Loucy (cell line): ENCODE measurements around the gene MICAL3.

ENCODE experiments used
- H2AFZ ChIP-seq: fragments of 200-600 bp; sonication (generic); 2 replicates; pipeline ENCODE4 v1.6.0; 2016; ENCODE audit warnings: antibody characterized with exemption, mild to moderate bottlenecking, low read length, moderate library complexity
- H3F3A ChIP-seq: fragments of 200-600 bp; 2 replicates; pipeline ENCODE4 v1.6.0; 2016; ENCODE audit warnings: antibody characterized with exemption, low read depth, mild to moderate bottlenecking
- H3K27me3 ChIP-seq: fragments of 200-600 bp; sonication (generic); 2 replicates; pipeline ENCODE4 v1.6.1; 2014; ENCODE audit warnings: low read length, mild to moderate bottlenecking; ENCODE audit not compliant: insufficient read depth, poor library complexity, severe bottlenecking
- H3K36me3 ChIP-seq: fragments of 200-600 bp; sonication (generic); 2 replicates; pipeline ENCODE4 v1.6.1; 2016; ENCODE audit warnings: low read length; ENCODE audit not compliant: insufficient read depth
- H3K4me1 ChIP-seq: fragments of 200-600 bp; sonication (generic); 2 replicates; pipeline ENCODE4 v1.5.1; 2014; ENCODE audit warnings: low read length, mild to moderate bottlenecking; ENCODE audit not compliant: insufficient read depth, poor library complexity, severe bottlenecking
- H3K4me2 ChIP-seq: fragments of 200-600 bp; sonication (generic); 2 replicates; pipeline ENCODE4 v1.6.0; 2014; ENCODE audit warnings: antibody characterized with exemption, low read length, low read depth, mild to moderate bottlenecking; ENCODE audit not compliant: poor library complexity, severe bottlenecking
- H3K4me3 ChIP-seq: fragments of 200-600 bp; sonication (generic); 2 replicates; pipeline ENCODE4 v1.5.1; 2014; ENCODE audit warnings: low read length, mild to moderate bottlenecking, mixed read lengths; ENCODE audit not compliant: poor library complexity, severe bottlenecking
- H3K79me2 ChIP-seq: fragments of 200-600 bp; sonication (generic); 2 replicates; pipeline ENCODE4 v1.6.1; 2014; ENCODE audit warnings: low read length; ENCODE audit not compliant: insufficient read depth
- H3K9ac ChIP-seq: fragments of 200-600 bp; sonication (generic); 2 replicates; pipeline ENCODE4 v1.6.0; 2014; ENCODE audit warnings: mild to moderate bottlenecking, low read depth, low read length, moderate library complexity; ENCODE audit not compliant: poor library complexity, severe bottlenecking
- H3K9me2 ChIP-seq: fragments of 200-600 bp; sonication (generic); replicated peaks from 2 replicates; pipeline ENCODE4 v1.6.1; 2016; ENCODE audit warnings: low read depth, low read length, mixed read lengths
- H3K9me3 ChIP-seq: fragments of 200-600 bp; sonication (generic); 2 replicates; pipeline ENCODE4 v1.6.1; 2014; ENCODE audit warnings: mild to moderate bottlenecking, antibody characterized with exemption, low read length, low read depth; ENCODE audit not compliant: insufficient read depth
- H4K20me1 ChIP-seq: fragments of 200-600 bp; sonication (generic); 2 replicates; pipeline ENCODE4 v1.6.0; 2014; ENCODE audit warnings: antibody characterized with exemption, low read length, mild to moderate bottlenecking; ENCODE audit not compliant: insufficient read depth, poor library complexity, severe bottlenecking
- EZH2phosphoT487 ChIP-seq: fragments of 200-600 bp; IDR thresholded peaks from 2 replicates; pipeline ENCODE4 v1.6.1; 2018; ENCODE audit warnings: antibody characterized with exemption, mild to moderate bottlenecking, moderate library complexity, borderline replicate concordance
- TF ChIP-seq, protein P1 (sequence below): fragments of 200-600 bp; sonication (generic); conservative IDR thresholded peaks from 2 replicates; pipeline ENCODE4 v1.5.1; 2014; ENCODE audit warnings: mild to moderate bottlenecking, antibody characterized with exemption, low read length

Gene MICAL3

DNA sequence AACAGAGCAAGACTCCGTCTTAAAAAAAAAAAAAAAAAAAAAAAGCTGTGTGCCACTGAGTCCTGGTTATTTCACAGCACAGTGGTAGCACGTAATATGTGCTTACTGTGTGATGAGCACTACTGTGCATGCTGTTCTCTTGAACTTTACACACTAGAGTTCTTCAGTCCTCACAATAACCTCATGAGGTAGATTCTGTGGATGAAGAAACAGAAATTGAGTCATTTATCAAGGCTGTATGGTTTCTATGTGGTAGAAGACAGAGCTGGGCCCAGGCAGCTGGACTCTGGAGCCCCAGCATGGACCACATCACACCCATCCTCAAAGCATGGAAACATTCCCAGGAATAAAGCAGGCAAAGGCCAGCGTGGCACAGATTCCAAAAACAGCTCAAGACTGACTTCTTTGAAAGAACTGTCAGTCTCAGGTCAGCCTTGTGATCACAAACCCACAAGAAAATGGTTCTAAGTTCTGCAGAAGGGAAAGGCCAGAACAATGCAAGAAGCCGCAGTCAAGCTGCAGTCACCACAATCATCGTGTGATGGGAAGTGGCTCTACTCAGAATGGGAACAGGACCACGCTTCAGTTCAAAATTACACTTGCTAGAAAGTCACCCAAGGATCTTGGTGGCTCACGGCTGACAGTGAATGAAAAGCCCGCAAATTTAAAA is 49.5 kb downstream of the MICAL3 start:
- Histone ChIP-seq H3K27me3 (no peaks in the 10 kb centered on the region), H3K4me2 (no peak overlapping the region), H3K79me2 (peaks cover 94% of the 10 kb centered on the region), H3K9me3 (no peaks in the 10 kb centered on the region), H3K4me1 (peaks cover 16% of the 10 kb centered on the region), H3K36me3 (no peaks in the 10 kb centered on the region), H4K20me1 (peaks cover 3% of the 10 kb centered on the region), H3K4me3 (no peak overlapping the region), H2AFZ (no peak overlapping the region), H3K9me2 (no peaks in the 10 kb centered on the region), H3K9ac (no peak overlapping the region), H3F3A (no peaks in the 10 kb centered on the region)
- TF ChIP-seq, protein P1, sequence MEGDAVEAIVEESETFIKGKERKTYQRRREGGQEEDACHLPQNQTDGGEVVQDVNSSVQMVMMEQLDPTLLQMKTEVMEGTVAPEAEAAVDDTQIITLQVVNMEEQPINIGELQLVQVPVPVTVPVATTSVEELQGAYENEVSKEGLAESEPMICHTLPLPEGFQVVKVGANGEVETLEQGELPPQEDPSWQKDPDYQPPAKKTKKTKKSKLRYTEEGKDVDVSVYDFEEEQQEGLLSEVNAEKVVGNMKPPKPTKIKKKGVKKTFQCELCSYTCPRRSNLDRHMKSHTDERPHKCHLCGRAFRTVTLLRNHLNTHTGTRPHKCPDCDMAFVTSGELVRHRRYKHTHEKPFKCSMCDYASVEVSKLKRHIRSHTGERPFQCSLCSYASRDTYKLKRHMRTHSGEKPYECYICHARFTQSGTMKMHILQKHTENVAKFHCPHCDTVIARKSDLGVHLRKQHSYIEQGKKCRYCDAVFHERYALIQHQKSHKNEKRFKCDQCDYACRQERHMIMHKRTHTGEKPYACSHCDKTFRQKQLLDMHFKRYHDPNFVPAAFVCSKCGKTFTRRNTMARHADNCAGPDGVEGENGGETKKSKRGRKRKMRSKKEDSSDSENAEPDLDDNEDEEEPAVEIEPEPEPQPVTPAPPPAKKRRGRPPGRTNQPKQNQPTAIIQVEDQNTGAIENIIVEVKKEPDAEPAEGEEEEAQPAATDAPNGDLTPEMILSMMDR, result no peak
- no peak for TF ChIP-seq EZH2phosphoT487

DNA sequence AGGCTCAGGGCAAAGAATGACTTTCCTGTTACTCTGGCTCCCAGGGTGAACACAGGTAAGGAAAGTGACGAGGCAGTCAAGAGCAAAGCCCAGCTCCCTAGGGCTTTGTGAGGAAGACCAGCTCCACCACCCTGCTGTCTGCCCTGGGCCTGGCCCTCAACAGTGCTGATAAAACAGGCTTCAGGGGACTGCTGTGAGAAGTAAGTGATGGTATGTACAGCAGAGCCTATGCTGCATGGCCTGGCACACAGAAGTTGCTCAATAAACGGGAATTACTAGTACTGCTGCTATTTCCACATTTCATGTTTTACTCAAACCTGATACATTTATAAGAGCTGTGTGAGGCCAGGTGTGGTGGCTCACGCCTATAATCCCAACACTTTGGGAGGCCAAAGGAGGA is 50.3 kb downstream of the MICAL3 start:
- H3K79me2 ChIP-seq, result peaks cover 94% of the 10 kb centered on the region
- H3K4me1 ChIP-seq, result peaks cover 13% of the 10 kb centered on the region
- H4K20me1 ChIP-seq, result peaks cover 3% of the 10 kb centered on the region
- H3K36me3 ChIP-seq, result no peaks in the 10 kb centered on the region
- no peaks in the 10 kb centered on the region for H3K9me3 ChIP-seq
- no peak overlapping the region for H2AFZ ChIP-seq
- no peak for TF ChIP-seq EZH2phosphoT487
- TF ChIP-seq, protein P1, result no peak
- H3K4me2 ChIP-seq, result no peak overlapping the region
- H3K9ac ChIP-seq, result no peak overlapping the region
- no peak overlapping the region for H3K4me3 ChIP-seq
- no peaks in the 10 kb centered on the region for H3K27me3 ChIP-seq
- H3K9me2 ChIP-seq, result no peaks in the 10 kb centered on the region
- no peaks in the 10 kb centered on the region for H3F3A ChIP-seq

DNA sequence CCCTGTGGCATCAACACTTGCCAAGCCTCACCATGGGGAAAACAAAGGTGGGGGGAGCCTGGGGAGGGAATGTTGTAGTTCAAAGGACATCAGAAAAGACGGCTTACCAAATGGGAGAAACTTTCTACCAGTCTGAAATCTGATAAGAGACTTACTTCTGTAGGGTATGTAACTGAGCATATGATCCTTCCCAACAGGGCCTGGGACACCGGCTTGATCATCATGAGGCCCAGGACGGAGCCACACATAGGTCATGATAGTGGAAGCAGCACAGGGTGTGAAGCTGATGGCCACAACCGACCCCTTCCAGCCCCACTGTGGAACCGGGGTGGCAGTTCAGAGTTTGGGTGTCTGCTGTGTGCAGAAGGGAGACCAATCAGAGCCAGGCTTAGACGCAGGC is 51.1 kb downstream of the MICAL3 start:
- no peak for TF ChIP-seq EZH2phosphoT487
- TF ChIP-seq, protein P1, result no peak
- Histone ChIP-seq H3K9me3 (no peaks in the 10 kb centered on the region), H3F3A (no peaks in the 10 kb centered on the region), H3K4me1 (peaks cover 13% of the 10 kb centered on the region), H3K79me2 (peaks cover 92% of the 10 kb centered on the region), H3K9ac (no peak overlapping the region), H3K27me3 (no peaks in the 10 kb centered on the region), H3K4me2 (no peak overlapping the region), H3K9me2 (no peaks in the 10 kb centered on the region), H2AFZ (no peak overlapping the region), H3K4me3 (no peak overlapping the region), H3K36me3 (no peaks in the 10 kb centered on the region), H4K20me1 (peaks cover 1% of the 10 kb centered on the region)
